Measurements from ENCODE around the gene LIMCH1. TPM values are rescaled to one million over a fixed set of nuclear protein-coding genes. Genes with fewer than 3 reads are reported as not detected.

Gene LIMCH1
- total RNA-seq, 1 experiment from 2014 or later = 3.3 TPM

GRCh38 chr4:41638866-41639265 lies 100.9 kb downstream of the LIMCH1 start:
- Histone ChIP-seq H2BK15ac (ENCODE audit: low read depth, low read length) (no peak overlapping the region), H3K9me3 (ENCODE audit: control insufficient read depth, low read depth, low read length) (no peaks in the 10 kb centered on the region), H4K8ac (replicated peaks; ENCODE audit: insufficient read length, low read depth, low read length) (no peak overlapping the region), H3K27me3 (ENCODE audit: insufficient read depth, low read length) (no peaks in the 10 kb centered on the region), H3K56ac (ENCODE audit: insufficient read length, low read depth, low read length) (no peak overlapping the region), H2BK12ac (ENCODE audit: insufficient read length, low read depth, low read length) (no peak overlapping the region), H2AFZ (ENCODE audit: low read length) (no peak overlapping the region), H2AK5ac (ENCODE audit: insufficient read length, low read length) (no peak overlapping the region), H3K9ac (ENCODE audit: extremely low read depth, insufficient read length, low read length) (no peak overlapping the region), H4K5ac (ENCODE audit: insufficient read length, low read depth, low read length) (no peak overlapping the region), H3K14ac (ENCODE audit: insufficient read depth, low read length) (no peak overlapping the region), H4K20me1 (ENCODE audit: control insufficient read depth, insufficient read depth, insufficient read length) (no peaks in the 10 kb centered on the region), H3K4ac (ENCODE audit: low read depth, low read length) (no peak overlapping the region), H3K27ac (ENCODE audit: insufficient read length, low read depth, low read length) (no peak overlapping the region), H2BK120ac (ENCODE audit: low read depth, low read length, poor library complexity, severe bottlenecking) (no peak overlapping the region), H3K18ac (ENCODE audit: insufficient read length, low read depth, low read length) (no peak overlapping the region), H4K91ac (ENCODE audit: insufficient read length, low read depth, low read length) (no peak overlapping the region), H3K23me2 (ENCODE audit: insufficient read length, low read depth, low read length, poor library complexity, severe bottlenecking) (no peaks in the 10 kb centered on the region), H3K4me2 (ENCODE audit: insufficient read depth, insufficient read length, low read length) (no peak overlapping the region), H3K79me1 (ENCODE audit: insufficient read depth, low read depth, low read length, poor library complexity, severe bottlenecking) (no peaks in the 10 kb centered on the region), H2BK20ac (ENCODE audit: low read depth, low read length, poor library complexity, severe bottlenecking) (no peak overlapping the region), H3K23ac (ENCODE audit: insufficient read length, low read depth, low read length) (no peak overlapping the region), H3K4me1 (ENCODE audit: insufficient read depth, low read length) (no peaks in the 10 kb centered on the region), H3K79me2 (ENCODE audit: insufficient read depth, low read length) (no peaks in the 10 kb centered on the region), H3T11ph (ENCODE audit: low read length) (no peak overlapping the region), H2BK5ac (ENCODE audit: insufficient read length, low read length) (no peak overlapping the region)
- no peak for TF ChIP-seq CTCF (conservative IDR thresholded peaks at IDR 0.05)
- no CpG with 5 or more reads among the region's 4 CpGs for WGBS (ENCODE audit: extremely low coverage, insufficient read length, low lambda C conversion rate)
- no peak for DNase-seq
- H3K9me3 Mint-ChIP-seq = no peaks in the 10 kb centered on the region
- no peaks in the 10 kb centered on the region for H3K36me3 Mint-ChIP-seq (ENCODE audit: insufficient read depth in 1 of 3, low read depth in 3 of 3)
- H3K27me3 Mint-ChIP-seq (ENCODE audit: low read depth) = peaks cover 3% of the 10 kb centered on the region
- H3K27ac Mint-ChIP-seq = no peak overlapping the region
- no peak overlapping the region for H3K4me3 Mint-ChIP-seq
- peaks cover 17 to 19% of the 10 kb centered on the region in 2 experiments for H3K4me1 Mint-ChIP-seq
